GM21390 (cell line): ENCODE results near the gene ACTN1.

Experiments used
- ATAC-seq: cut with Tn5 transposase; IDR thresholded peaks from one replicate; pipeline ENCODE4 v1.9.1; 2021; ENCODE audit not compliant: unreplicated experiment

Gene ACTN1

DNA sequence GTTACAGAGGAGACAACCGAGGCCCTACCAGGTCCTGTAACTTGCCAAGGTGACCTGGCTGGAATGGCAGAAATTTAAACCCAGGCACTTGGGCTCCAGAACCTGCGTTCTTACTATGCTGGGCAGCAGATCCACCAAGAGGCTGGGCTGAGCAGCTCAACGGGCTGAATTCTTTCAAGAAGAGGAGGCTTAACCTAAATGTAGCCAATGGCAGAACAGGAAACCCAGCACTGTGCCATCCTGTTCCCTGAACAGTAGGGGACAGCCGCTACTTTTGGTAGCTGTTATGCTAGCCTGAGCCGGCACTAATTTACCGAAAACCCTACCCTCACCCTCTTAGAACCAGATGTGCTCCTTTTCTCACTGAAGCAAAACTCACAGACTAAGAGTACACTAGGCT is 86.1 kb downstream of the ACTN1 start:
- ATAC-seq = no peak

DNA sequence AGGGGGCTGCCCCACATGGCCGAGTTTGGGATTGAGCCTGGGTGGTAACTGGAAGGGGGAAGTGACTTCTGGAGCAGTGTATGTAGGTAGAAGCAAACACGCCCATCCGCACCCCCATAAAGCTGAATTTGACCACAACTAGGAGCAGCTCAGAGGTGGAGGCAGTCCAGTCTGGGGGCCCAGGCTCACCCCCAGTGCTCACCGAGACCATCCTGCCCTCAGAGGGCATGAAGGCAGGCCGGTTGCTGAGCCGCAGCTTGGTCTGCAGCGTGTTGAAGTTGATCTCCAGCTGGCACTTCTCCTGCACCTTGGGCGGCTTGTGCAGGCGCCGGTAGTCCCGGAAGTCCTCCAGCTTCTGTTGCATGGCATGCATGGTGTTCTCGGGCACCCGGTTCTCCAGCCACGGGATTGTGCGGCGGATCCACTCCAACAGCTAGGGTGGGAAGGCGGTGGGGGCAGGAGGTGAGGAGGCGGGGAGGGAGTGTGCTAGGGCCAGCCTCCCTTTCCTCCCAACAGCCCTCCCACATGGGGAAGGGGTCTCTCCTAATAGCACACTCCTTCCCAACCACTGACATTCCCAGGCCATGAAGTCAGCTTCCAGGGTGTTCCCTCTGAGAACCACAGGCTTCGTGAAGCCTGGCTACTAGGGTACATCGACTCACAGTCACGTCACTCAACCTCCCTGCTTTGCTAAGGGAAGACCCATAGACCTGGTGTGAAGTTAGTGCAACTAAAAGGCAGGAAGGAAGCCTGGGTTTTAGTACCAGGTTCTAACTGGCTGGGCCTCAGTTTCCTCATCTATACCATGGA is 87.0 kb downstream of the ACTN1 start:
- ATAC-seq = no peak

DNA sequence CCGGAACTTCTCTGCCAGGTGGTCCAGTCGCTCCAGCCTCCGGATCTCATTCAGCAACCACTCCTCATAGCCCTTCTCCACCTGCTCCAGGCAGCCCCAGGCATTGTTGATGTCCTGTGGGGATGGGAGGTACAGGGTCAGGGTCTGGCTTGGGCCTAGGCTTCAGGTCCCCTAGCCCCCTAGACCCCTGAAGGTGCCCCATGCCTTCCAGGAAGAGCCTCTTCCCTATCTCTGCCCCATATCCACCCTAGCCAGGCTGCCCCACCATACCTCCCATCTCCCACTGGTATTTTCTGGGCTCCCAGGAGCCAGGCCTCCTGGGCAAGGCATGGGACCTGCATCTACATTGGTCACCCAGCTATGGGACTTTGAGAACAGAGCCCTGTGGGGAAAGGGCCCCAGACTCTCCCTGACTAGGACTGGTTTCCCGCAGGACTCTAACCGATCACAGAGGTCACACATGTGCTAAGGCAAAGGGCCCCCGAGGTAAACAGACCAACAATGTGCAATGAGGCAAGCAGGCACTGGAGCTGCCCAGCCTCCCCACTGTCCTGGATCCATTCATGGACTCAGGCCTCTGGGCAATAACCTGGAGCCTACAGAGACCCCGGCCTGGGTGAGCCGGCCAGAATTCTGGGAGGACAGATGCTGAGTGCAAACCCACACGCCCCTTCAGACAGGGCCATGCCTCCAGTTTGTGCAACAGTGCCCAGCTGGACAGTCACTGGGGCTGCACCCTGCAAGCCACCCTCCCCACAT is 88.8 kb downstream of the ACTN1 start:
- no peak for ATAC-seq

DNA sequence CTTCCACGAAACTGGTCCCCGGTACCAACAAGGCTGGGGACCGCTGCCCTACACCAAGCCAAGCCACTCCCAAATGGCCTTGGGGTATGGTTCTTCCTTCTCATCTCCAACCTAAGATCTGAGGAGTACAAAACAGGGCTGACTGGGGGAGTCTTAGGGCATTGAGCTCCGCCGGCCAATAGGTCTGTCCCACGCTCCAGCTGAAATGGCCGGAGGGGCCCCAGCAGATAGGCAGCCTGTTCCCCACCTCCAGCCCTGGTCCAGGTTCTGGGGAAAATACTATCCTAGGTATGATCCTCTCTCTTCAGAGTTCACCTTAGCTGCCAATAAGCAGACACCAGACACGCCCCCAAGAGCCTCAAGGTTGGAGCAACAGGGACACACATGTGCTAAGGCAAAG is 90.2 kb downstream of the ACTN1 start:
- ATAC-seq = no peak

DNA sequence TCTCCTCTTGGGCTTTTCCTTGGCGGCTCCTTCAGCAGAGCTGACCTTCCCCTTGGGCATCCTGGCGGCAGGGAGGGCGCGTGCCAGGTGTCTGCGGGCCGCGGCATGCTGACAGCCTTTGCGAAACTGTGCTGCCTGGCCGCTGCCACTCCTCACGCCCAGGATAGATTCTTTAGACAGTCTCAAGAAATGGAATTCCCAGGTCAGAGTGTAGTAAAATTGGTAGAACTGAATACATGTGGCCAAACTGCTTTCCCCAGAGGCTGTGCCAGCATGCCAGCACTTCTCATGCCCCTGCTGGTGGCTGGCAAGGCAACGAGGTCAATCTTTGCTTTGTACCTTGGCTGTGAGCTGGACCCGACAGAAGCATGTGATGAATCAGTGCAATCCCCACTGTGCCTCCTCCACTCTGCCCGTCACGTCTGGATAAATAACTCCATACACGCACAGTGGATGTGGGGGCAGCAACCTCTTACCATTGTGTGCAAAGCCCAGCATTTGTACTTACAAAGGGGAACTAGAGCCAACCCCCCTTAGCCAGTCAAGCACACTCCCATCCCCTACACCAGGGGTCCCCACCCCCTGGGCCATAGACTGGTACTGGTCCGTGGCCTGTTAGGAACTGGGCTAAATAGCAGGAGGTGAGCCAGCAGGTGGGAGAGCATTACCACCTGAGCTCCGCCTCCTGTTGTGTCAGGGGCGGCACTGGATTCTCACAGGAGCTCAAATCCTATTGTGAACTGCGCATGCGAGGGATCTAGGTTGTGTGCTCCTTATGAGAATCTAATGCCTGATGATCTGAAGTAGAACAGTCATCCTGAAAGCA is 90.9 kb downstream of the ACTN1 start:
- no peak for ATAC-seq

DNA sequence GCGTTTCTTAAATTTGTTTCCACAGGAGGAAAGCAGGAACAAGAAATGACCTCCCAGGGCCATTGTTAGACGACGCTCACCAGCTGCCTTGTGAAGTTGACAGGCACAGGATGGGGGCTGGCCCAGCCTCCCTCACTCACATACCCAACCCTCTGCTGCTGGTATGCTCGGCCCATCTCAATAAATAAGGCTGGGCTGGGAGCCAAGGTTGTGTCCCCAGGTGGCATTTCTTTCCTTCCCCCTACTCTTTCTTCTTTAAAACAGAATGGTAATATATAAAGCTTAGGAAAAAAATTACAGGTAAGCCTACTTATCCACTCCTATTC is 93.0 kb downstream of the ACTN1 start:
- ATAC-seq = no peak

DNA sequence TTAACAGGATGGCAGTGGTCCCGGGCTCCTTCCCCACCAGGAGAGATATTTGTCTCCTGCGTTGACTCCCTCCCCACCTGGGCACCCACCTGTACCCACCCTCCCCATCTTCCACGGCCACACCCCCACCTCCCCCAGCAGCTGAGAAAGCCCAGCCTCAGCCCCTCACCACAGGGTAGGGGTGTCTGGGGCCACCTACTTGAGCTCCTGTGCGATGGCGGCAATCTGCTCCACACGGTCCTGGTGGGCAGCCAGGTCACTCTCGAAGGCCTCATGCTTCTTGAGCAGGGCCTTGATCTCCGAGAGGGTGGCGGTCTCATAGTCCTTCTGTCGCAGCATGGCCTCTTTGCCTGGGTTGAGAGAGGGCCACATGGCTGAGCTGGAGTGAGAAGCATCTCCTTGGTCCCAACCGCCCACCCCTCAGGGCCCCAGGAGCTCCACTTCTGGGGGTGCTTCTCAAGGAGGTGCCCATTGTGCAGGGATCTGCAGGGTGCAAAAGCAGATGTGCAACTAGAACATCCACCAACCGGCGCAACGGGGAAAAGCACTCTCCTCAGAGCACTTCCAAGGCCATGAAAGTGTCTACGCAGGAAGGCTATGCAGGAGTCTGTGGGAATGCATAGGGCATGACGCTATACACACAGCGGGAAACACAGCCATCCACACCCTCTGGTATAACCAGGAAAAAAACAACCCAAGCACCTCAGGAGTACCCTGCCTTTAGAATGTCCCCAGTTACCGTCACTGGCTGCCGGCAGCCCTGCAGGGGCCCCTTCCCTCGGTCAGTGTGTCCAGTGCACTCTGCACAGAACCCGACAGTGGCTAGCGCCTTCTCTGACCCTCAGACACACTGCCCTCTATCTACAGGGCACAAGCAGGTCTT is 93.6 kb downstream of the ACTN1 start:
- ATAC-seq = no peak

DNA sequence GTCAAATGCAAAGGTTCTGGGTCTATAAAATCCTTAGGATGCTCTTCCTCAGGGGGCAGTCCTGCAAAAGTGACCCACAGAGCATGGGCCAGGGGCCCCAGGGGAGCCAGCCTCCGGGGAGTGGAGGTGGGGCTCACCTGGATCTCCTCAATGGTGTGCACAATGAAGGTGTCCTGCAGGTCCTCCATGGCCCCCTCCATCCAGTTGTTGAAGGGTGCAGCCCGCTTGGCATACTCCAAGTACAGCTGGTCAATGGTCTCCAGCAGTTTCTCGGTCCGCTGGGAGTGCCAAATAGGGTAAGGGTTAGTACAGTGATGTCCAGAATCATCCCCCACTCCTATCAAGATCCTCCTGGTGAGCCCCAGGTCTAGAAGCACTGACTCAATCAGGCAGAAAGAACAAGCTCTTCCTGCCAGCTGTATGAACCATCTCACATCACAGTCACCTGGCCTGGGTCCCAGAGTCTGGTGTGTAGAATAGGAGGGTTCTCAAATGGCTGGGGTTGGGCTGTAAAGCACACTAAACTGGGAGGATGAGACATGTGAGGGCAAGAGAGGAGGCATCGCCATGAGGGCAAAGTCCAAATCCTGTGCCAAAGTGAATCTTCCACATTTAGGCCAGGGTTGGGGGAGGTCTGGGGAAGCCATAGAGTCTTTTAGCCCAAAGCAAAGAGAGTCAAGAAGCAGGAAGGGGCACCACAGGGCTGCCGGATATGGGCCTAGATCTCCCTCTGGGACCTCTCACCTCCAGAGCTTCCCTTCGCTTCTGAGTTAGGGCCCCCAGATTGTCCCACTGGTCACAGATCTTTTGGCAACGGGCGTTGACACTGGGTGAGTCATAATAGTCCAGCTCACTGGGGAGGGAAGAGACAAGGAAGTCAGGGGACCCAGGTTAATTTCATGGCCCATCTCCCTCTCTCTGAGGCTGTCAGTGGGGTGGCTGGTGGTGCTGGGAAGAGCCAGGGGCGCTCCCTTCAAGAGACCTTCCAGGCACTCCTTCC is 94.8 kb downstream of the ACTN1 start:
- ATAC-seq = no peak

DNA sequence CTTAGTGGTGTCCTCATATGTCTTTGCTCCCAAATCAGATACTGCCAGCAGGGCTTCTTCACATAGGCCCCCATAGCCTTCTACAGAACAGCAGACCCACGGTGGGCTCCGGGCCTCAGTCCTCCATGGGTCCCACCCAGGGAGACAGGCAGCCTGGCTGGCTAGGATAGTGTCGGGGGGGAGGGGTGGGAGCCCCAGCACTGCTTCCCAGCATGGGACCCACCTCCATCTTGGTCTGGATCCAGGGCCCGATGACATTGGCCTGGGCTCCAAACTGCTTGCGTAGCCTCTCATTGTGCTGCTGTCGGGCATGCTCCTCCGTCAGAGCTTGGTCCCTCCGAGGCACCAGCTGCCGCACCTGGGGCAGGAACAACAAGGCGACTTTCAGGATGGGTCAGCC is 96.9 kb downstream of the ACTN1 start:
- no peak for ATAC-seq

DNA sequence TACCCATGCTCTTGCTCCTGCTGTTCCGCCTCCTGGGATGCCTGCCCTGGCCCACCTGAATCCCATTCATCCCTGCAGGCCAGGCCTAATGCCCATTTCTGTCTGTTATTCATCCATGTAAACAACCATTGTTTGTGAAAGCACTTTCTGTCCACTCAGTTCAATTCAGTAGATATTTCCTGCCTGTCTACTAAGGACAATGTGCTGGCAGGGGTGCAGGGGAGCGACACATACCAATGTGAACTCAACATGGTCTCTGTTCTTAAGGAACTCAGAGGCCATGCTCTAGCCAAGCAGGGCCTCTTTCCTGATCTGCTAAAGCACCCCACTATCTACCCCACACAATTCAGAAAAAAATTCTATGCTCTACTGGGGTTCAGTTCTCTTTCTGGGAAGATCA is 97.7 kb downstream of the ACTN1 start:
- ATAC-seq = no peak

DNA sequence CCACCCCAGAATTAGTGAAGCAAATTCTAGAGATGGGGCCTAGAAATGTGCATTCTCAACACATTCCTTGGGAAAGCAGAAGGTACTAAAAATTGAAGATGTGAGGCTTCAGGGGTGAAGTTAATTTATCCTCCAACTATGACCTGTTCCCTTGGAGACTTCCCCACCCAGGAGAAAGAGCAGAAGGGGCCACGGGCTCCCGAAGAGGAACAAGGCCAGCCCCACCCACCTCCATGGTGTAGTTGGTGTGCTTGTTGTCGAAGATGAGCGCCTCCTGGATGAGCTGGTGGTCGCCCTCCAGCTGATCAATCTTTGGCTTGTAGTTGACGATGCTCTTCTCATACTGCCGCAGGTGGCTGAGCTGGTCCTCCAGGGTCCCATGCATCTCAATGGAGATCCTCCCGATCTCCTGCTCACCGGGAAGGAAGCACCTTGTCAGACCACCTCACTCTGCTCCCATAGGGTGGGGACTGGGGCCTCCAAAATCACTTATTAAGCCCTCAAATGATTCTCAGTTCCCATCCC is 98.5 kb downstream of the ACTN1 start:
- no peak for ATAC-seq

DNA sequence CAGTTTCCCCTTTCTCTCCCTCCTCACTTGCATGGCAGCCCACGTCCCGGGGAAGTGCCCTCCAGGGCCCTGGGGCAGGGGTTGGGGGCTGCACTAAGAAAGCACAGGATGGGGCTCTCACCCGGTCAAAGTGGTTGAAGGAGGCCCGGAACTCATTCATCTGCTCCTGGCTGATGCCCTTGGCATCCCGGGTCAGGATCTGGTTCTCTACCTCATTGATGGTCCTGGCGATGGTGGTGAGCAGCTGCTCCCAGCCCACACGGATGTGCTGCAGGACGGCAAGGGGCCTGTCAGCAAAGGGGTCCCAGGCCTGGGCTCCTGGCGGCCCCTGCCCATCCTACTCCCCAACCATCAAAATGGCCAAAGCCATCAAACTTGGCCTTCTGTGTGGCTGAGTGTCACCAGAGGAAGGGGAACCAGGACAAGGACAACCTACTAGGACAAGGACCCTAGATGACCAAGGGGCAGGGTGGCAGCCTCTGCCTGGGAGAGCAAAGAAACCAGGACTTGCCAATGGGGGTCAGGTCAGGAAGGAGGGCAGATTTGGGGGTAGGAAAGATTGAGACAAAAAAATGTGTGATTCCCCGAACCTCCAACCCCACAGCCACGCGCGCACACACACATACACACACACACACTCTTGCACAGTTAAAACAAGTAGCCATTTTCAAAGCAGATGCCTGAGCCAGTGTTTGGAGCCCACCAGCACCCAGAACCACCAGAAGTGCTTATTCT is 99.1 kb downstream of the ACTN1 start:
- ATAC-seq = no peak

DNA sequence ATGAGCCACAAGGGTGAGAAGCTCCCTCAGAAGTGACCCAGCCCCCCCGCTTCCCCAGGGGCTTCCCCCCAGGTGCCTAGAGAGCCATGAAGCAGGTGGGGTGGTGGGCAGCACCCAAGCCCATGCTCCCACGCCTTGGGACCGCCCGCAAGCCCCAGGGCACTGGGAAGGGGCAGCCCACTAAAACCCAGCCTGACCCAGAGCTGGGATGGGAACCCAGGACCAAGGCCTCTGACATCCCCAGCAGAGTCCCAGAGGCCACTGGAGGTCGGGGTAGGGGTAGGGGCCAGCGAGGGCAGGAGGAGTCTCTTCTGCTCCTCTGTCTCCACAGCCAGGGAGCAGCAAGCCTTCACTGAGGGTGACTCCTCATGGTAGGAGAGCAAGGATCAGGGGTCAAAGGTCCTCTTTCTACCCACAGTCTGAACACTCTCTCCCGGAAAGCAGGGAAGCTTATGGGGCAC is 99.8 kb downstream of the ACTN1 start:
- no peak for ATAC-seq

DNA sequence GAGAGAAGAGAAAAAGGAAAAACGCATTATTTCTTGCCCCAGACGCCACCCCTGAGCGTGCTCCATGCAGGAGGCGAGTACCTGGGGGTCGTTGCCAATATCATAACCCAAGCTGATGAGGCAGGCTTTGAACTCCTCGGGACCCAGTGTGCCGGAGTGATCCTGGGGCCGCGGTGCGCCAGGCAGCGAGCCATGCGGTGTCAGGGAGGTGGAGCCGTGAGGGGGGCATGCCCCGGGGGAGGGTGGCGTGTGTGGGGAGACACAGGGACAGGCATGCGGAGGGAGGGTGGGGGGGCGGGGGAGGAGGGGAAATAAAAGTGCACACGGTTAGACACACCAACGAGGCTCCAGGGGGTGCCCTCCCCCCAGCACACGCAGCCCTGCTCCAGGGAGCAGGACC is 100.2 kb downstream of the ACTN1 start:
- no peak for ATAC-seq

DNA sequence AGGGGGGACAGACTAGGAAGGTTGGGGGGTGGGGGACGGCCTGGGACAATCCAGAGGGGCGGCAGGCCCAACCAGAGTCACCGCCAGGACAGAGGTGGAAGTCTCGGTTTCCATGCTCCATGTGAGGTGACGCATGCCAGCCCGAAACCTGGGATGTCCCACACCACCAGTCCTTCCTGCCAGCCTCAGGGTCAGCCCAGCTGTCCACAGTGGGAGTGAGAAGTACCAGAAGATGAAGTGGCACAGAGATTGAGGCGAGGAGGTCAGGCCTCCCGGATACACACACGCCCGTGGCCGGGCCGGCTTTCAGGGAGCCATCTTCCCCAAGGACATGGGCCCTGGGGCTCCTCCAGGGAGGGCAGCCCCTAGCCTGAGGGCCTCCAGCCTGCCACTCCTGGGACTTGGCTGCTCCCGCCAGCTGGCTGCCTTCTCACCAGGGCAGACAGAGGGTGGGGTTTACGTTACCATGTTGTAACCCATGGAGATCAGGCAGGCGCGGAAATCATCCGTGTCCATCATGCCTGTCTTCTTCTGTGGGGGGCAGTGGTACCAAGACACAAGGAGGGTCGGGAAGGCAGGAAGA is 101.0 kb downstream of the ACTN1 start:
- ATAC-seq = no peak

DNA sequence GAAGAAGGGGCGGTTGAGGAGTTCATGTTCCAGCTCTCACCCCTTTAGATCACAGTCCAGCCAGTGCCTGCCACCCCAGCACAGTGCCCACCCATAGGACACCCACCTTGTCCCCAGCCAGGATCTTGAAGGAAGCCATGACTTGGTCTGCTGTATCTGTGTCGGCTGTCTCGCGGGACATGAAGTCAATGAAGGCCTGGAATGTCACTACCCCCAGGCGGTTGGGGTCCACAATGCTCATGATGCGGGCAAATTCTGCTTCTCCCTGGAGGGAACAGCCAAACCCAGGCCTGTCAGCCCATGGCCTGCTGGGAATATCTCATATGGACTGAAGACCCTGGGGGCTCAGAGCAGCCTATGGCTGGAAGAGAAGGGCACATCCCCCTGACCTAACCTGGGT is 102.1 kb downstream of the ACTN1 start:
- ATAC-seq = no peak

DNA sequence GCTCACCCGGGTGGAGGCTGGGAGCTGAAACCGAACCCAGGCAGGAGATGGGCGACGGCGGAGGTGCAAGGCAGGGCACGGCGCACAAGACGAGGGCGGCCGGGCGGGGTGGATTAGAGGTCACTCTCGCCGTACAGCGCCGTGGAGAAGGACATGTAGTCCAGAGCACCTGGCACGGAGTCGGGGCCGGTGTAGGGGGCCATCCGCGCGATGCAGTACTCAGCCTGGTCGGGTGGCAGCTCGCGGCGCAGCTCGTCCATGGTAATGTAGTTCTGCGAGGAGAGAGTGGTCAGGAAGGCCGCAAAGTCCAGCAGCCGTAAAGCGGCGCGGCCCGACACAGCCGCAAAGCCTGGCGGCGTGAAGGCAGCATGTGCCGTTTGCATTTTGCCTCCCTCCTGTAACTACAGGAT is 104.4 kb downstream of the ACTN1 start:
- no peak for ATAC-seq

DNA sequence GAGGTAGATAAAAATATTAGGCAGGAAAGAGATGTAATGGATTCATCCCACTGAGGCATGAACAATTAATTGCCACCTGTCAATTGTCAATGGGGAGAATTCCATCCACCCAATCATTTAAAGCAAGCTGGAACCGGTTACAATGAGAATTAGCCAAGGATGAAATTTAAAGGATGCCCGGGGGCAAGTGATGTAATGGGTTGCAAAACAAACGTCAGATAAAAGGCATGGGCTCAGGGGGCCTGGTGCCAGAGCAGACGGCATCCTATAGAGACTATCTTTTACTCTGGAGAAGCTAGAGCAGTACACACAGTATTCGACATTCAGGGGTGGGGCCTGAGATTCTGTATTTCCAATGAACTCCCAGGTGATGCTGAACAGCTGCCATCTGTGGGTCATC is 105.7 kb downstream of the ACTN1 start:
- no peak for ATAC-seq
